Tibial nerve (tissue), 4 donors: ENCODE data around the gene PARD3B.

Experiments used
- EP300 ChIP-seq, 2 donors: sonication (generic); formaldehyde crosslinking; IDR thresholded peaks; one replicate each; pipeline ENCODE4 v1.6.1; 2017; ENCODE audit warnings: antibody characterized with exemption in 2 of 2, mild to moderate bottlenecking in 1 of 2
- POLR2A ChIP-seq, 2 donors: fragments of 450-650 bp; IDR thresholded peaks; one replicate each; pipeline ENCODE4 v1.6.1; 2017; ENCODE audit warnings: antibody characterized with exemption in 2 of 2, mild to moderate bottlenecking in 2 of 2, moderate library complexity in 2 of 2
- TF ChIP-seq, protein P1 (sequence below), 5 experiments: fragments of 200-600 bp in 3 of 5; fragments of 450-650 bp in 2 of 5; sonication (generic) in 3 of 5; IDR thresholded peaks; one replicate each; pipeline ENCODE4 v1.5.1; 2016 to 2019; ENCODE audit warnings: antibody characterized with exemption in 5 of 5, mild to moderate bottlenecking in 3 of 5, moderate library complexity in 2 of 5

GRCh38 chr2:204583773-204584172 lies 38.5 kb downstream of the PARD3B start:
- no peak for TF ChIP-seq POLR2A (IDR thresholded peaks at IDR 0.05)
- TF ChIP-seq, protein P1, sequence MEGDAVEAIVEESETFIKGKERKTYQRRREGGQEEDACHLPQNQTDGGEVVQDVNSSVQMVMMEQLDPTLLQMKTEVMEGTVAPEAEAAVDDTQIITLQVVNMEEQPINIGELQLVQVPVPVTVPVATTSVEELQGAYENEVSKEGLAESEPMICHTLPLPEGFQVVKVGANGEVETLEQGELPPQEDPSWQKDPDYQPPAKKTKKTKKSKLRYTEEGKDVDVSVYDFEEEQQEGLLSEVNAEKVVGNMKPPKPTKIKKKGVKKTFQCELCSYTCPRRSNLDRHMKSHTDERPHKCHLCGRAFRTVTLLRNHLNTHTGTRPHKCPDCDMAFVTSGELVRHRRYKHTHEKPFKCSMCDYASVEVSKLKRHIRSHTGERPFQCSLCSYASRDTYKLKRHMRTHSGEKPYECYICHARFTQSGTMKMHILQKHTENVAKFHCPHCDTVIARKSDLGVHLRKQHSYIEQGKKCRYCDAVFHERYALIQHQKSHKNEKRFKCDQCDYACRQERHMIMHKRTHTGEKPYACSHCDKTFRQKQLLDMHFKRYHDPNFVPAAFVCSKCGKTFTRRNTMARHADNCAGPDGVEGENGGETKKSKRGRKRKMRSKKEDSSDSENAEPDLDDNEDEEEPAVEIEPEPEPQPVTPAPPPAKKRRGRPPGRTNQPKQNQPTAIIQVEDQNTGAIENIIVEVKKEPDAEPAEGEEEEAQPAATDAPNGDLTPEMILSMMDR (IDR thresholded peaks at IDR 0.05), result no peak
- TF ChIP-seq EP300 (IDR thresholded peaks at IDR 0.05), result no peak
